ENCODE results near the gene NQO2.

Gene NQO2

DNA sequence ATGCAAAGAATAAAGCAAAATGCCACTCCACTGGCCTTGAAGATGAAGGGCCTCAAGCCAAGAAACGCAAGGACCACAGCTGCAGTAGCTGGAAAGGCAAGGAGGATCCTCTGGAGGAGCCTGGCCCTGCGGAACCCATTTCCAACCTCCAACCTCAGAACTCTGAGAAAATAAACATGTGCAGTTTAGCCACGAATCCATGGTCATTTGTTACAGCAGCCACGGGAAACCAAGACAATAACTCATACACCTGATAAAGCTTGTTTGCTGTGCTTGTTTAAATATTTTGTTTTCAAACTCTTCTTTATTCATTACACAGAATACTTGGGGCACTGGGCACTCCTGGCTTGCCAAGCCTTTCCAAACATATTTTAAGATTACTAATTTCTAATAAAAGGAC, 38.8 kb upstream of the NQO2 start:
- H3K27ac ChIP-seq (ENCODE audit: low read length): no peak overlapping the region
- no peaks in the 10 kb centered on the region for H3K36me3 ChIP-seq (ENCODE audit: insufficient read depth, low read depth, low read length)
- no peaks in the 10 kb centered on the region for H3K27me3 ChIP-seq (ENCODE audit: insufficient read depth, low read length)
- no peak overlapping the region for H3K4me3 ChIP-seq (ENCODE audit: low read length)
- H3K4me1 ChIP-seq (ENCODE audit: insufficient read depth, low read length): peaks cover 26% of the 10 kb centered on the region
- no peaks in the 10 kb centered on the region for H3K9me3 ChIP-seq (ENCODE audit: insufficient read depth, low read depth, low read length)
- H3K9ac ChIP-seq (ENCODE audit: low read depth, low read length): no peak overlapping the region

DNA sequence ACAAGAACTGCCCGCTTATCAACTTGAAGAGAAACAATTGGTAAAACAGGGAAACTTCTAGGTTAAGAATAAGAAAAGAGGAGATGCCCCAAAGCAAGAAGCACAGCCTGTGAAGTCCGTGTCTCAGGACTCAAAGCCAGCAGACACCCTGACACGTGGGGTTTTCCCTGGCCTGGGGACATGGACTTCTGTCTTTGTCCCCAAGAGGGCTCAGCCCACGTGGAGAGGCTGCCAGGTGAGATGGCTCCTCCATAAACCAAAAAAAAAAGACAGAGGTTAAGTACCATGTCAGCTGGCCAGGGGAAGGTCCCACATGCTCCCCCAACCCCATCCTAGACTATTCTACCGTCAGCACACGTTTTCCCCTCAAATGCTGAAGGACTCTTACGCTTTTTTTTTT, 38.2 kb upstream of the NQO2 start:
- H3K36me3 ChIP-seq (ENCODE audit: insufficient read depth, low read depth, low read length): no peaks in the 10 kb centered on the region
- no peaks in the 10 kb centered on the region for H3K27me3 ChIP-seq (ENCODE audit: insufficient read depth, low read length)
- no peaks in the 10 kb centered on the region for H3K9me3 ChIP-seq (ENCODE audit: insufficient read depth, low read depth, low read length)
- H3K9ac ChIP-seq (ENCODE audit: low read depth, low read length): no peak overlapping the region
- H3K27ac ChIP-seq (ENCODE audit: low read length): no peak overlapping the region
- H3K4me1 ChIP-seq (ENCODE audit: insufficient read depth, low read length): peaks cover 31% of the 10 kb centered on the region
- H3K4me3 ChIP-seq (ENCODE audit: low read length): no peak overlapping the region

DNA sequence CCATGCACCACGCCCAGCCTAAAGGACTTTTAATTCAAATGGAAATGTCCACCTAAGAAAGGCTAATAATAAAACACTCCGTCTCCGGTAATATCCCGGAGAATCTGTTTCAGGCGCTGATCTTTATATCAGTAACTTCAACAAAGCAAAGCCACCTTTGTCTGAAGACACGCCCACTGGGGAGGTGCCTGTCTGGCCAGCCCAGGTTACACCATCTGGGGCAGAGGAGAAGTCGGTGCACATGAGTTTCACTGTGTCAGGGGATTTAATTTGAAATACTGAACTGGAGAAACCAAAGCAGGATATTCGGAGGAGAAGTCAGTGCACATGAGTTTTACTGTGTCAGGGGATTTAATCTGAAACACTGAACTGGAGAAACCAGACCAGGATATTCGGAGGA, 37.7 kb upstream of the NQO2 start:
- Histone ChIP-seq H3K36me3 (ENCODE audit: insufficient read depth, low read depth, low read length) (no peaks in the 10 kb centered on the region), H3K9ac (ENCODE audit: low read depth, low read length) (no peak overlapping the region), H3K27ac (ENCODE audit: low read length) (no peak overlapping the region), H3K4me1 (ENCODE audit: insufficient read depth, low read length) (peaks cover 33% of the 10 kb centered on the region), H3K9me3 (ENCODE audit: insufficient read depth, low read depth, low read length) (no peaks in the 10 kb centered on the region), H3K27me3 (ENCODE audit: insufficient read depth, low read length) (0 out of 2 replicates have a peak, but pooled peaks cover 2% of the 10 kb centered on the region), H3K4me3 (ENCODE audit: low read length) (no peak overlapping the region)

DNA sequence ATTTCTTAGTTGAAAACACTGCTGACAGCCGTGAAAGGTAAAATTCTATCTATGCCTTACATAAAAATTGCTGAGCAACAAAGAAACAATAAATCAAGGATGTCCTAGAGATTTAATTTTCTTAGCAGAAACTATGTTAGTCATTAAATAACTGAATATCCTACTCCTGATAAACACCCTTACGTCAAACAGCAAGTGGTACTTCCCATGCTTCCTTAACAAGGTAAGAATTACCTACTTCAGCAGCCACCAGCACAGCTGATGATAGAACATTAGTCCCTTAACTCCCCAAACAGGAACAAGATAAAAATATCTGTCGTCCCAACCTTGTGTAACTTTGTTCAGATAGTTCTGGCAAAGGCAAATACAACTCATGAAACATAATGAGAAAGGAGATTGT, 37.1 kb upstream of the NQO2 start:
- Histone ChIP-seq H3K9me3 (ENCODE audit: insufficient read depth, low read depth, low read length) (no peaks in the 10 kb centered on the region), H3K27me3 (ENCODE audit: insufficient read depth, low read length) (0 out of 2 replicates have a peak, but pooled peaks cover 5% of the 10 kb centered on the region), H3K9ac (ENCODE audit: low read depth, low read length) (no peak overlapping the region), H3K27ac (ENCODE audit: low read length) (no peak overlapping the region), H3K36me3 (ENCODE audit: insufficient read depth, low read depth, low read length) (no peaks in the 10 kb centered on the region), H3K4me3 (ENCODE audit: low read length) (no peak overlapping the region), H3K4me1 (ENCODE audit: insufficient read depth, low read length) (peaks cover 33% of the 10 kb centered on the region)

DNA sequence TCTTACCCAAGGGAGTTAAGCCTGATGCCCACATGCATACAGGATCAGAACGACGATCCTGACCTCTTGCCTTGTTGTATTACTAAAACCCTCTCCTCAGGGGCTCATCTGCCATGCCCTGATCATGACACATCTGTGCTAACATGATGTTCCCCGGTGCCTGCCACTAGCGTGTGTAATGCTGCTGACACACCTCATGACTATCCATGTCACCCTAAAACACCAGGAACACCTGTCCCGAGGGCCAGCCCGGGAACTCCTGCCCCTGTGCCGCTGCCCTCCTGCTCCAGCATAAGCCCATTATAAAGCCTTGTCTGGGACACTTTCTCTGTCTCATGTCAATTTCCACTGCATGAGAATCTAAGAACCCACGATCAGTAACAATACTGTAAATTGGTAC, 35.9 kb upstream of the NQO2 start:
- Histone ChIP-seq H3K9ac (ENCODE audit: low read depth, low read length) (no peak overlapping the region), H3K27me3 (ENCODE audit: insufficient read depth, low read length) (0 out of 2 replicates have a peak, but pooled peaks cover 5% of the 10 kb centered on the region), H3K27ac (ENCODE audit: low read length) (no peak overlapping the region), H3K4me1 (ENCODE audit: insufficient read depth, low read length) (peaks cover 33% of the 10 kb centered on the region), H3K36me3 (ENCODE audit: insufficient read depth, low read depth, low read length) (no peaks in the 10 kb centered on the region), H3K9me3 (ENCODE audit: insufficient read depth, low read depth, low read length) (no peaks in the 10 kb centered on the region), H3K4me3 (ENCODE audit: low read length) (no peak overlapping the region)

DNA sequence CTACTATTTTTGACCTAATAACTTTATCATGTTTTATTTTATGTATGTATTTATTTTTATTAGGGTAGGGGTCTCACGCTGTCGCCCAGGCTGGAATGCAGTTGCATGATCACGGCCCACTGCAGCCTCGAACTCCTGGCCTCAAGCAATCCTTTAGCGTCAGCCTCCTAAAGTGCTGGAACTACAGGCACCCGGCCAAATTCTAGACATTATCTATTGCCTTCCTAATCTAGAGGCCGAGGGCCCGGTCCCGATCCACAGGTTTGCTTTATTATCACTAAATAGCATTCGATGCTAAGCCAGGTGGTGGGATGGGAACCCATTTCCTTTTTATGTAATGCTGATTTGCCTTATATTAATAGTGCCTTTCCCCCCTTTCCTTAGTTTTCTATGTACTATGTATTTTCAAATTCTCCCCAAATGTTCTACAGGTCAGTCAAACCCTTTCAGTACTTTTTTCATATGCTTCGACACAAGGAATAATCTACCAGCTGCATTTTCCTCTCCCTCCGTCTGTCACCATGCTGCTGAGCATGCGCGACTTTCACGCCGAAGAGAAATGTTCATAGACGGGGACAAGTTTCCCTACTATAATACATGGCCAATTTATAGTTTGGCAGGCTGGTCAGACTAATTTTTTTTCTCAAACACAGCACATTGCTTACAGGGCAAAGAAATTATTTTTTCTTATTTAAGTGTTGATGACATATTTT, 34.7 kb upstream of the NQO2 start:
- H3K4me3 ChIP-seq (ENCODE audit: low read length): no peak overlapping the region
- H3K9me3 ChIP-seq (ENCODE audit: insufficient read depth, low read depth, low read length): no peaks in the 10 kb centered on the region
- no peak overlapping the region for H3K27ac ChIP-seq (ENCODE audit: low read length)
- peaks cover 27% of the 10 kb centered on the region for H3K4me1 ChIP-seq (ENCODE audit: insufficient read depth, low read length)
- H3K27me3 ChIP-seq (ENCODE audit: insufficient read depth, low read length): 0 out of 2 replicates have a peak, but pooled peaks cover 5% of the 10 kb centered on the region
- no peaks in the 10 kb centered on the region for H3K36me3 ChIP-seq (ENCODE audit: insufficient read depth, low read depth, low read length)
- H3K9ac ChIP-seq (ENCODE audit: low read depth, low read length): no peak overlapping the region

- H3K27me3 ChIP-seq (ENCODE audit: insufficient read depth, low read length): 0 out of 2 replicates have a peak, but pooled peaks cover 5% of the 10 kb centered on the region
- H3K4me1 ChIP-seq (ENCODE audit: insufficient read depth, low read length): peaks cover 18% of the 10 kb centered on the region; the same call in 1 of the 2 replicates
- no peak overlapping the region for H3K27ac ChIP-seq (ENCODE audit: low read length)
- no peak overlapping the region for H3K9ac ChIP-seq (ENCODE audit: low read depth, low read length)
- H3K36me3 ChIP-seq (ENCODE audit: insufficient read depth, low read depth, low read length): no peaks in the 10 kb centered on the region
- H3K4me3 ChIP-seq (ENCODE audit: low read length): no peak overlapping the region
- no peaks in the 10 kb centered on the region for H3K9me3 ChIP-seq (ENCODE audit: insufficient read depth, low read depth, low read length)
Observed at GRCh38 chr6:2966347-2966746, 33.3 kb upstream of the NQO2 start.

GRCh38 chr6:2967936-2968335, 31.8 kb upstream of the NQO2 start:
- Histone ChIP-seq H3K27ac (ENCODE audit: low read length) (no peak overlapping the region), H3K4me1 (ENCODE audit: insufficient read depth, low read length) (peaks cover 10% of the 10 kb centered on the region; the same call in 1 of the 2 replicates), H3K27me3 (ENCODE audit: insufficient read depth, low read length) (peaks cover 20% of the 10 kb centered on the region; the same call in 1 of the 2 replicates), H3K36me3 (ENCODE audit: insufficient read depth, low read depth, low read length) (no peaks in the 10 kb centered on the region), H3K9ac (ENCODE audit: low read depth, low read length) (no peak overlapping the region), H3K9me3 (ENCODE audit: insufficient read depth, low read depth, low read length) (no peaks in the 10 kb centered on the region), H3K4me3 (ENCODE audit: low read length) (no peak overlapping the region)

DNA sequence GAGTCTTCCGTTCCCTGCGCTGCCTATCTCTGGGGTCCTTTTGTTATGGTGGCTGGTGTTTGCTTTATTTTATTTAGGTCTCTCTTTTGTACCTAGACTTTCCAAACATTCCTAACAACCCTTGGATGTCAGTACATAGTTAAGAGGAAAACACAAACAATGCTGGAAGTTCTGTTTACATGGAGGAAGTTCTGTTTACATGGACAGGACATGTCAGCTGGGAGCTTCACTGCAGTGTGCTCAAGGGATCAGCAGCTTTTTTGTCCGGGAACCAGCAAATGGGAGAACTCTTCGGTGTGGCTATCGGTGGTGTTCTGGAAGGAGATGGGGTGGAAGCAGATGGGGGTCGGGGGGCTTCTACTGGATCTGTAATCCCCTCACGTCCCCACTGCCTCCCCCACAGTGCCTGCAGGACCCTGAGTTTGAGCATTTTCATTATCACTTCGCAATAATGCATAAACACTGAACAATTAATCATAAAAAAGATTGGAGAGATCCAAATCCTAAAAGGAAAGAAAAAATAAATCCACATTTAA, 31.0 kb upstream of the NQO2 start:
- no peaks in the 10 kb centered on the region for H3K36me3 ChIP-seq (ENCODE audit: insufficient read depth, low read depth, low read length)
- no peaks in the 10 kb centered on the region for H3K9me3 ChIP-seq (ENCODE audit: insufficient read depth, low read depth, low read length)
- peaks cover 20% of the 10 kb centered on the region; the same call in 1 of the 2 replicates for H3K27me3 ChIP-seq (ENCODE audit: insufficient read depth, low read length)
- H3K27ac ChIP-seq (ENCODE audit: low read length): no peak overlapping the region
- no peak overlapping the region for H3K9ac ChIP-seq (ENCODE audit: low read depth, low read length)
- H3K4me1 ChIP-seq (ENCODE audit: insufficient read depth, low read length): peaks cover 10% of the 10 kb centered on the region; the same call in 1 of the 2 replicates
- H3K4me3 ChIP-seq (ENCODE audit: low read length): no peak overlapping the region

GRCh38 chr6:2969549-2969948, 30.1 kb upstream of the NQO2 start:
- H3K36me3 ChIP-seq (ENCODE audit: insufficient read depth, low read depth, low read length): no peaks in the 10 kb centered on the region
- no peak overlapping the region for H3K4me3 ChIP-seq (ENCODE audit: low read length)
- peaks cover 10% of the 10 kb centered on the region; the same call in 1 of the 2 replicates for H3K4me1 ChIP-seq (ENCODE audit: insufficient read depth, low read length)
- no peak overlapping the region for H3K9ac ChIP-seq (ENCODE audit: low read depth, low read length)
- no peaks in the 10 kb centered on the region for H3K9me3 ChIP-seq (ENCODE audit: insufficient read depth, low read depth, low read length)
- no peak overlapping the region for H3K27ac ChIP-seq (ENCODE audit: low read length)
- H3K27me3 ChIP-seq (ENCODE audit: insufficient read depth, low read length): peaks cover 20% of the 10 kb centered on the region; the same call in 1 of the 2 replicates

- H3K27ac ChIP-seq (ENCODE audit: low read length): no peak overlapping the region
- no peaks in the 10 kb centered on the region for H3K36me3 ChIP-seq (ENCODE audit: insufficient read depth, low read depth, low read length)
- H3K9me3 ChIP-seq (ENCODE audit: insufficient read depth, low read depth, low read length): no peaks in the 10 kb centered on the region
- H3K9ac ChIP-seq (ENCODE audit: low read depth, low read length): no peak overlapping the region
- peaks cover 20% of the 10 kb centered on the region; the same call in 1 of the 2 replicates for H3K27me3 ChIP-seq (ENCODE audit: insufficient read depth, low read length)
- peaks cover 10% of the 10 kb centered on the region; the same call in 1 of the 2 replicates for H3K4me1 ChIP-seq (ENCODE audit: insufficient read depth, low read length)
- peak overlapping the region; percentile 67; the same call in 1 of the 2 replicates for H3K4me3 ChIP-seq (ENCODE audit: low read length)
Observed at GRCh38 chr6:2970034-2970685, 29.5 kb upstream of the NQO2 start.

Measured in iPS-20b (cell line).